DOHH2 (cell line): ENCODE results near the gene NUAK2.

Source experiments
- H3F3A ChIP-seq: fragments of 200-600 bp; sonication (generic), shearing (Covaris generic); 2 replicates; pipeline ENCODE4 v1.6.0; 2016; ENCODE audit warnings: antibody characterized with exemption, mild to moderate bottlenecking; ENCODE audit not compliant: control insufficient read depth, insufficient read depth
- H3K27ac ChIP-seq: fragments of 200-600 bp; sonication (generic); 2 replicates; pipeline ENCODE4 v1.5.1; 2014; ENCODE audit warnings: low read depth, mild to moderate bottlenecking, low read length, moderate library complexity
- H3K27me3 ChIP-seq: fragments of 200-600 bp; sonication (generic); 2 replicates; pipeline ENCODE4 v1.6.1; 2014; ENCODE audit warnings: mild to moderate bottlenecking, low read length, mixed read lengths; ENCODE audit not compliant: control insufficient read depth
- H3K36me3 ChIP-seq: fragments of 200-600 bp; sonication (generic); 2 replicates; pipeline ENCODE4 v1.6.1; 2014; ENCODE audit warnings: mild to moderate bottlenecking, low read length, moderate library complexity, mixed read lengths; ENCODE audit not compliant: control insufficient read depth
- H3K4me1 ChIP-seq: fragments of 200-600 bp; sonication (generic); 2 replicates; pipeline ENCODE4 v1.6.1; 2014; ENCODE audit warnings: mild to moderate bottlenecking, low read length, mixed read lengths; ENCODE audit not compliant: control insufficient read depth
- H3K4me2 ChIP-seq: fragments of 200-600 bp; sonication (generic); 2 replicates; pipeline ENCODE4 v1.6.0; 2014; ENCODE audit warnings: mild to moderate bottlenecking, low read length, moderate library complexity
- H3K4me3 ChIP-seq: fragments of 200-600 bp; sonication (generic); 2 replicates; pipeline ENCODE4 v1.5.1; 2014; ENCODE audit warnings: mild to moderate bottlenecking, low read length, mixed read lengths
- H3K79me2 ChIP-seq: fragments of 200-600 bp; sonication (generic); 2 replicates; pipeline ENCODE4 v1.6.1; 2014; ENCODE audit warnings: mild to moderate bottlenecking, low read length, mixed read lengths; ENCODE audit not compliant: control insufficient read depth
- H3K9me2 ChIP-seq: fragments of 200-600 bp; sonication (generic); replicated peaks from 2 replicates; pipeline ENCODE4 v1.6.1; 2014; ENCODE audit warnings: mild to moderate bottlenecking, low read length, mixed read lengths; ENCODE audit not compliant: control insufficient read depth
- H3K9me3 ChIP-seq: fragments of 200-600 bp; sonication (generic); 2 replicates; pipeline ENCODE4 v1.6.1; 2014; ENCODE audit warnings: antibody characterized with exemption, low read length, mixed read lengths; ENCODE audit not compliant: control insufficient read depth, insufficient read depth
- H4K20me1 ChIP-seq: fragments of 200-600 bp; sonication (generic); 2 replicates; pipeline ENCODE4 v1.6.0; 2014; ENCODE audit warnings: low read depth, mild to moderate bottlenecking, antibody characterized with exemption, low read length, moderate library complexity; ENCODE audit not compliant: control insufficient read depth, insufficient read depth
- CTCF ChIP-seq: fragments of 200-600 bp; sonication (generic); IDR thresholded peaks from one replicate; pipeline ENCODE4 v1.5.1; 2014; ENCODE audit warnings: antibody characterized with exemption, mild to moderate bottlenecking, low read depth, low read length; ENCODE audit not compliant: poor library complexity, severe bottlenecking
- EZH2phosphoT487 ChIP-seq: fragments of 200-600 bp; sonication (generic); IDR thresholded peaks from 2 replicates; pipeline ENCODE4 v1.6.1; 2017; ENCODE audit warnings: borderline replicate concordance, mild to moderate bottlenecking, antibody characterized with exemption, low read length, moderate library complexity, mixed read lengths

NUAK2 gene

GRCh38 chr1:205325334-205325884 lies 3.9 kb upstream of the NUAK2 start:
- TF ChIP-seq EZH2phosphoT487 (no peak), CTCF (peak; percentile 73)
- Histone ChIP-seq H3K4me2 (peak overlapping the region; percentile 29; the same call in 1 of the 2 replicates), H3K79me2 (peaks cover 12% of the 10 kb centered on the region)

GRCh38 chr1:205324781-205325180 lies 3.2 kb upstream of the NUAK2 start:
- Histone ChIP-seq H3K36me3 (peaks cover 15% of the 10 kb centered on the region), H3K4me2 (peak overlapping the region; percentile 29; the same call in 1 of the 2 replicates), H3K4me1 (peaks cover 21% of the 10 kb centered on the region), H3F3A (peaks cover 2% of the 10 kb centered on the region; the same call in 1 of the 2 replicates), H4K20me1 (0 out of 2 replicates have a peak, but pooled peaks cover 8% of the 10 kb centered on the region), H3K79me2 (peaks cover 19% of the 10 kb centered on the region), H3K27me3 (peaks cover 23% of the 10 kb centered on the region), H3K9me3 (no peaks in the 10 kb centered on the region), H3K4me3 (no peak overlapping the region), H3K9me2 (no peaks in the 10 kb centered on the region), H3K27ac (no peak overlapping the region)
- TF ChIP-seq CTCF (no peak), EZH2phosphoT487 (no peak)

More at GRCh38 chr1:205325334-205325884, 3.9 kb upstream of the NUAK2 start:
- Histone ChIP-seq H3K27ac (no peak overlapping the region), H3K36me3 (peaks cover 11% of the 10 kb centered on the region), H3K9me3 (no peaks in the 10 kb centered on the region), H3K27me3 (peaks cover 27% of the 10 kb centered on the region), H3F3A (no peaks in the 10 kb centered on the region), H3K4me3 (no peak overlapping the region), H3K4me1 (peaks cover 19% of the 10 kb centered on the region), H3K9me2 (no peaks in the 10 kb centered on the region), H4K20me1 (0 out of 2 replicates have a peak, but pooled peaks cover 7% of the 10 kb centered on the region)

DNA sequence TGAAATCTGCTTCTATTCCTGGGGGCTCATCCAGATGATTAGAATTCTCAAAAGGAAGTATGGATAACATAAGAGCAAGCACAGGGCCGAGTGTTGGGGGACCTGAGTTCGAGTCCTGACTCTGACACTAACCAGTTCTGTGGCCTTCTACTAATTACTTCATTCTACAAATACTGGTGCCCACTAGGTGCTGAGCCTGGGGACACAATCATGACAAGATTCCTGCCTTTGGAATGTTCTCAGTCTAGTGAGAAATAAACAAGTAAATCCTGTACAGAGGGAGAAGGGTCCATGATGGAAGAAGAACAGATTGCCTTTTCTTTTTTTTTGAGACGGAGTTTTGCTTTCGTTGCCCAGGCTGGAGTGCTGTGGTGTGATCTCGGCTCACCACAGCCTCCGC lies 2.2 kb upstream of the NUAK2 start:
- peaks cover 2% of the 10 kb centered on the region; the same call in 1 of the 2 replicates for H3F3A ChIP-seq
- no peak overlapping the region for H3K4me2 ChIP-seq
- peaks cover 8% of the 10 kb centered on the region; the same call in 1 of the 2 replicates for H4K20me1 ChIP-seq
- TF ChIP-seq CTCF (no peak), EZH2phosphoT487 (no peak)
- H3K9me3 ChIP-seq: no peaks in the 10 kb centered on the region
- H3K79me2 ChIP-seq: peaks cover 28% of the 10 kb centered on the region
- peaks cover 31% of the 10 kb centered on the region for H3K4me1 ChIP-seq
- peaks cover 23% of the 10 kb centered on the region for H3K36me3 ChIP-seq
- no peak overlapping the region for H3K27ac ChIP-seq
- peaks cover 18% of the 10 kb centered on the region for H3K27me3 ChIP-seq
- H3K9me2 ChIP-seq: no peaks in the 10 kb centered on the region
- H3K4me3 ChIP-seq: no peak overlapping the region
